Mesothelial cell of epicardium (in vitro differentiated cells): Measurements from ENCODE around the gene EVPL. TPM values are rescaled to one million over a fixed set of nuclear protein-coding genes. Genes with fewer than 3 reads are reported as not detected.

Experiments used
- DNase-seq, 2 experiments: peaks; one replicate each; pipeline ENCODE4 v3.0.0; 2021; ENCODE audit warnings: low spot score in 2 of 2; ENCODE audit not compliant: unreplicated experiment in 2 of 2
- H3K27ac Mint-ChIP-seq: 2 replicates; pipeline ENCODE4 v1.8.0; 2021; ENCODE audit warnings: mixed read lengths
- H3K27me3 Mint-ChIP-seq: 2 replicates; pipeline ENCODE4 v1.8.0; 2021; ENCODE audit warnings: low read depth, mixed read lengths
- H3K36me3 Mint-ChIP-seq: 2 replicates; pipeline ENCODE4 v1.8.0; 2021; ENCODE audit warnings: mixed read lengths
- H3K4me1 Mint-ChIP-seq: 2 replicates; pipeline ENCODE4 v1.8.0; 2021; ENCODE audit warnings: mixed read lengths
- H3K4me3 Mint-ChIP-seq: 2 replicates; pipeline ENCODE4 v1.8.0; 2021; ENCODE audit warnings: mild to moderate bottlenecking, moderate library complexity, mixed read lengths
- H3K9me3 Mint-ChIP-seq: 2 replicates; pipeline ENCODE4 v1.8.0; 2021; ENCODE audit warnings: mixed read lengths
- CTCF ChIP-seq: fragments of 200-600 bp; sonication (generic); IDR thresholded peaks from one replicate; pipeline ENCODE4 v1.5.0; 2021; ENCODE audit warnings: antibody characterized with exemption; ENCODE audit not compliant: unreplicated experiment
- total RNA-seq: library from RNA; stranded (reverse); gene quantifications from 3 replicates; pipeline ENCODE4 v1.2.1, GENCODE V29; 2021

EVPL gene
- total RNA-seq, 1 donor from 2014 or later: 0.25 TPM

- H3K27ac Mint-ChIP-seq: peak overlapping the region; percentile 69
Measured at GRCh38 chr17:76054112-76054476, 27.0 kb upstream of the EVPL start.

GRCh38 chr17:76053246-76054111 is 26.4 kb upstream of the EVPL start:
- TF ChIP-seq CTCF: no peak
- no peaks in the 10 kb centered on the region for H3K27me3 Mint-ChIP-seq
- H3K9me3 Mint-ChIP-seq: no peaks in the 10 kb centered on the region
- H3K4me3 Mint-ChIP-seq: no peak overlapping the region
- peak overlapping the region; percentile 69 for H3K27ac Mint-ChIP-seq
- peaks cover 10% of the 10 kb centered on the region for H3K4me1 Mint-ChIP-seq
- DNase-seq: no peak
- H3K36me3 Mint-ChIP-seq: peaks cover 40% of the 10 kb centered on the region

More at GRCh38 chr17:76054112-76054476, 27.0 kb upstream of the EVPL start:
- no peak for TF ChIP-seq CTCF
- H3K4me1 Mint-ChIP-seq: peaks cover 10% of the 10 kb centered on the region
- DNase-seq: no peak
- H3K9me3 Mint-ChIP-seq: no peaks in the 10 kb centered on the region
- H3K27me3 Mint-ChIP-seq: no peaks in the 10 kb centered on the region
- no peak overlapping the region for H3K4me3 Mint-ChIP-seq
- peaks cover 42% of the 10 kb centered on the region for H3K36me3 Mint-ChIP-seq

GRCh38 chr17:76051561-76051960 is 24.5 kb upstream of the EVPL start:
- no peaks in the 10 kb centered on the region for H3K9me3 Mint-ChIP-seq
- peaks cover 10% of the 10 kb centered on the region for H3K4me1 Mint-ChIP-seq
- DNase-seq: no peak
- H3K36me3 Mint-ChIP-seq: peaks cover 40% of the 10 kb centered on the region
- TF ChIP-seq CTCF: no peak
- H3K27me3 Mint-ChIP-seq: no peaks in the 10 kb centered on the region
- H3K4me3 Mint-ChIP-seq: no peak overlapping the region
- peak overlapping the region; percentile 88 for H3K27ac Mint-ChIP-seq

DNA sequence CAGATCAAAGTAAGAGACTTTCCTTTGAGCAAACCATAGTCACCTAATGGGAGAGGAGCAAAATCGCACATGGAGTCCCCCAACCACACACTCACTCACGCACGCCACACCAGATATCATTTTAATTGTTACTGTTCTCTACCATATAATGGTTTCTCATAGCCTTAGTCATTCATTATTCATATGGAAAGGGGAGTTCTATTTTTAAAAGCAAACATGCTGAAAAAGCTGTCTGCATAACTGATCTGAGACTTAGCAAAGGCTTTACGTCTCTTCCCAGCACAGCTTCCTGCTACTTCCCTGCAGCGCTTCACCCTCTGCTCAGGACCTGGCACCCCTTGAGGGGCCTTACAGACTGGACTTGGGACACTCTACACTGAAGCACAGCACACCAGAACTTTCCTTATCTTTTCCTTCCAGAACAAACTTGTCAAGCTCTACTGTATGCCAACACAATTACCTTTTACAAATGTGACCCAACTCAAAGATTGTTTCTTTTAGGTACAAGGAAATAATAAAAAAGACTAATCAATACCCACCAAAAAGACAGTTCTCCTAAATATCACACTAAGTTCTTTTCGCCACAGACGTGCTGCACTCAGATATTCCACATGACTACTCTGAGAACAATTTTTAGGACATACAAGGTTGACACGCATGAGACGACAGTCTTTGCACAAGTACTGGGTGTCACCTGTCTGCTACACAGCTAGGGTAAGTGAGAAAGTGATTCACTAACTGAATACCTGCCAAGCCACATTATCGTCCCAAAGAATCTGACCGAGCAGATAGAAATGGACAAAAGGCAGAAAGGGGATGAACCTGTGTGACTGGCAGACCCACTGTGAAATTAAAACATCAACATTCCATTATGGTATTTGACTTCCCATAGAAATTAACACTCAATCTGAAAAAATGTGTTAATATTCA is 23.7 kb upstream of the EVPL start:
- peaks cover 39% of the 10 kb centered on the region for H3K36me3 Mint-ChIP-seq
- no peak for DNase-seq
- no peak overlapping the region for H3K27ac Mint-ChIP-seq
- peaks cover 10% of the 10 kb centered on the region for H3K4me1 Mint-ChIP-seq
- no peak for TF ChIP-seq CTCF
- no peaks in the 10 kb centered on the region for H3K27me3 Mint-ChIP-seq
- no peak overlapping the region for H3K4me3 Mint-ChIP-seq
- no peaks in the 10 kb centered on the region for H3K9me3 Mint-ChIP-seq

DNA sequence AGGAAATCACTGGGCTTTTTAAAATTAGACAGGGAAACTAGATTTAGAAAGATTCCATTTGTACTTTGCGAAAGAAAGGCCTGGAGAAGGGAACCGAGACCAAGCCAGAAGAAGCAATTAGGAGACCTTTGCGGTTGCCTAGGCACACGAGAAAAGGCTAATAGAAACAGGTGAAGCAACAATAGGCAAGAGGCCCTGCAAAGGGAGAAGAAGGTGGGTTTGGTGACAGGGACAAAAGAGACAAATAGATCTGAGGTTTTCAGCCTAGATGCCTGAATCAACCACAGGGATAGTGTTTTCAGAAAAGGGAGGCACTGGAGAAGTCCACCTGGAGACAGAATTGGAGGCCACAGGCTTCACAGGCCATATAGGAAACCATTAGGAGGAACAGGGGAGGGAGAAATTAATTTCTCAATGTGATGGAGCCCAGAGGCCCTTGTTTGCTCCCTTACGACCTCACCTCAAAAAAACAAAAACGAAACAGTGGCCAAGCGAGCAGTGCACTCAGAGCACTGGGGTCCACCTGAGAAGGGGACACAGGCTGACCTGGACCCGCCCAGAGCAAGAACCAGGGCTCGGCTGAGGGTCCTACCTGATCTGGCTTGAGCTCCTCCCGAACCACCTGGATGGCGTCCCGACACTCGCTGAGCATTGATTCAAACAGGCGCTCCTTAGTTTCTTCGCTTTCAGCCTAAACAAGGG is 22.9 kb upstream of the EVPL start:
- Mint-ChIP-seq H3K4me1 (peaks cover 10% of the 10 kb centered on the region), H3K27ac (no peak overlapping the region), H3K4me3 (no peak overlapping the region), H3K27me3 (no peaks in the 10 kb centered on the region), H3K9me3 (no peaks in the 10 kb centered on the region), H3K36me3 (peaks cover 47% of the 10 kb centered on the region)
- TF ChIP-seq CTCF: no peak
- DNase-seq: no peak
